HG03139 (cell line): ENCODE data around the gene RFXAP.
A peak's percentile ranks its signal among the peaks of the same experiment; 100 is the strongest.

Experiments
- ATAC-seq: cut with Tn5 transposase; IDR thresholded peaks from one replicate; pipeline ENCODE4 v1.9.1; 2021; ENCODE audit not compliant: unreplicated experiment

The RFXAP gene

DNA sequence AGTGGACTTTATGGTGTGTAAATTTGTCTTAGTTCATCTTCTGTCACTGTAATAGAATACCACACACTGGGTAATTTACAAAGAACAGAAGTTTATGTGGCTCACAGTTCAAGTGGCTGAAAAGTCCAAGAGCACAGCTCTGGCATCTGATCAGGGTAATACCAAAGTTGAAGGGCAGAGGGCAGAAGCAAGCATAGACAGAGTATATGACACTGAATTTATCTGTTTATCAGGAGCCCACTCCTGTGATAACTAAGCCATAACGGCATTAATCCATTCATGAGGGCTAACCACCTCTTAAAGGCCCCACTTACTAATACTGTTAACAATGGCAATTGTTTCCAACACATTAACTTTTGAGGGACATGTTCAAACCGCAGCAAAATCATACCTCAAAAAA, 4.0 kb upstream of the RFXAP start:
- no peak for ATAC-seq

DNA sequence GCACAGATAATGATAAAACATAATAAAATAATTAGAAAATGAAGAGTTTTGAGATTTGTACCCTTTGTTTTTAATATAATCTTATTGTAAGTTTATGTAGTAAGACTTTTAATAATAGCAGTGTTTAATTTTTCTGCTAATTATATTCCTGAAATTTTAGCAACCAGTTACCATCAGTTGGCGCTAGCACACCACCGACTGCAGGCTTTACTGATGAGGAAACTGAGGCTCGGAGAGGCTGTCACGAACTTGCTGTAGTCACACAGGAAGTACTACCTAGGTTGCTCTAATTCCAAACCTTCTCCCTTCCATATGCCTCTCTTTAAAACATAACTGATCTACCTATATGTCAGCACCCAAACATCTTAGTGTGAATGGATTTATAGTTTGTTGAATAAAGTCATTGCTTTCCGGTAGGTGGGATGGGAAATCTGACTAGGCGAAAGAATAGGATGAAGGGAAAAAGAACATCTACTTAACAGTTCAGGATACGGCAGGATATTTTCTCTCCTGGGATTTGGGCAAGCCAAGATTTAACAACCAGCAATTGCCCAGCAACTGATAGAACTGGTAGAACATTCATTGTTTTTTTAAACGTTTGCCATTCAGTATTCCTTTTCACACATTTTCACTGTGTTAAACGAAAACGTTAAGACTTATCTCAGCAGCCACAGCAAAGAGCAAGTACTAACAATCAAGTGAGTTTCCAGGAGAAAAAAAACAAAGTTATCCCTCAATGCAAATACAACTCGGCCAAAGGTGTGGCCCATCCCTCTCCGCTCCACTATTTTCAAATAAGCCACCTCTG, 822 bp upstream of the RFXAP start:
- ATAC-seq, result no peak

DNA sequence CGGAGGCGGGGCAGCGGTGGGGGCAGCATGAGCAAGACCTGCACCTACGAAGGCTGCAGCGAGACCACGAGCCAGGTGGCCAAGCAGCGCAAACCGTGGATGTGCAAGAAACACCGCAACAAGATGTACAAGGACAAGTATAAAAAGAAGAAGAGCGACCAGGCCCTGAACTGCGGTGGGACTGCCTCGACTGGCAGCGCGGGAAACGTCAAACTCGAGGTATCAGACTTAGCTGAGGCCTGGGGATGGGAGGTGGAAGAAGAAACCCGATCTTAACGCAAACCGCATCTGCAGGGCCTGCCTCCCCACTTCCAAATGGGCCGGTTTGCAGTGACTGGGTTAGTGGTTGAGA, 693 bp downstream of the RFXAP start:
- peak; percentile 11 for ATAC-seq

DNA sequence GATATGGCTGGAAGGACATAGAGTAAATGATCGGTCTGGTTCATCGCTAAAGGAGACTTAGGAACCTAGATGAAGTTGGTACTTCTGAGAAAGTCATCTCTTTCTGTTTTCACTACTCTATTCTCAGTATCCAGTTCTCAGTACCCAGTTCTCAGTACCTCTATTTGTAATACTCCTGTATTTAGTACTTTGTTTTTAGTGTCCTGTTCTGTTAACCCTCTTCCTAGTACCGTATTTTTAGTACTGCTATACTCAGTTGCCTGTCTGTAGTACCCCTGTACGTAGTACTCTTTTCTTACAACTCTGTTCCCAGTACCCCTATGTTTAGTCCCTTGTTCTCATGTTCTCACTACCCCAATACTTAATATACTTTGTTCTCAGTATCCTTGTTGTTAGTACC, 1.2 kb downstream of the RFXAP start:
- peak; percentile 32 for ATAC-seq

DNA sequence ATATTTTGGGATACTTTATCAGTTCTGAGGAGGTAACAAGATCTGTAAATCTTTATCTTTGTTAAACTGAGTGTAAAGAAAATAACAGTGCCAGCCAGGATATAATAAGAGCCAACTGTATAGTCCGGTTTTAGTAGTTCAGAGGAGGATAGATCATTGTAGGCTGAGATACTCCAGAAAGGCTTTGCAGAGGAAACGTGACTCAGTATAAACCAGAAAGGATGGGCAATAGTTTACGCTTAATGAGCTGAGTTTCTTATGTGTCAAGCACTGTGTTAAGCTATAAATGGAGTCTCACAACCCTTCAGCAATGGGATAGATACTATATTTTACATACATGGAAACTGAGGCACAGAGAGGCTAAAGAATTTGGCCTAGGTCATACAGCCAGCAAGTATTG, 3.8 kb downstream of the RFXAP start:
- ATAC-seq, result no peak

DNA sequence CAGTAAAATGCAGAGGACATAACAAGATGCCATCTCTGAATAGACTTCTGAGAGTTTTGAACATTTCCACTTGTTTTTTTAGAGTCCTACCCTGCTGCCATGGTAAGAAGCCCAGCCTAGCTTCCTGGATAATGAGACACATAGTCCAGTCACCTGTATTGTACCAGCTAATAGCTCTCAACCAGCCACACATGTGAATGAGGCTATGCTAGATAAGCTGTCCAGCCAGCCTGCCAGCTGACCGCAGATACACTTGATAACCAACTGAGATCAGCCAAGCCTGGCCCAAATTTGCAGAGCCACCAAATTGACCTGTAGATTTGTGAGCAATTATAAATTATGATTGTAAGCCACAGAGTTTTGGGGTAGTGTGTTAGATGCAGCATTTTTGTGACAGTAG, 10.7 kb downstream of the RFXAP start:
- no peak for ATAC-seq

DNA sequence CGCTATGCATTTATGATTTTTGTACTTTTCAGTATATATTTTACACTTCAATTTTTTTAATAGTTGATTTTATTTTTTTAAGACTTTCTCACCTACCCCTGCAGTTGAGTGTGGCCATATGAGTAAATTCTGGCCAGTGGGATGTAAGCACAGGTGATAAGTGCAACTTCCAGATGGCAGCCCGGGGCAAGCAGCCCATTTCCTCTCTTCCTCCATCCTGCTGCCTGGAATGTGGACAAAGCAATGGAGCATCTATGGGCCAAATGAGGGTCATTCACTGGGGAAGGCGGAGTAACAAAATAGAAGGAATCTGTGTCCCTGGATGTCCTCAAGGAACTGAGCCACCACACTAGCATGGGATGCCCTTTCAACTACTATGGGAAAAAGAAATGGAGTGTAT, 12.3 kb downstream of the RFXAP start:
- no peak for ATAC-seq

DNA sequence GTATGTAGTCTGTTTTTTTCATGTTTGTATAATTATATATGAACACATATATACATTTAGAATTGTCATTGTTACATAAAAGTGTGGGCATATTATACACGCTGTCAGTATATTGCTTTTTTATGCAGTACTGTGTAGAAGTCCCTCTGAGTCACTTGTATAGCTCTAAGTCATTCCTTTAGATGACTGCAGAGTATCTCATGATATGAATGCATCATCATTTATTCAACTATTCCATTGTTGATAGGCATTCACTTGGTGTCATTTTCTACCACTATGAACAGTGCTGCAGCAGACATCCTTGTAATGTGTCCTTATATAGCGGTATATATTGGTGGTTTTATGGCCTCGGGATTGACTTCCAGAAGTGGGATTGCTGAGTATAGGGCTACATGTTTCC, 15.3 kb downstream of the RFXAP start:
- ATAC-seq, result no peak

DNA sequence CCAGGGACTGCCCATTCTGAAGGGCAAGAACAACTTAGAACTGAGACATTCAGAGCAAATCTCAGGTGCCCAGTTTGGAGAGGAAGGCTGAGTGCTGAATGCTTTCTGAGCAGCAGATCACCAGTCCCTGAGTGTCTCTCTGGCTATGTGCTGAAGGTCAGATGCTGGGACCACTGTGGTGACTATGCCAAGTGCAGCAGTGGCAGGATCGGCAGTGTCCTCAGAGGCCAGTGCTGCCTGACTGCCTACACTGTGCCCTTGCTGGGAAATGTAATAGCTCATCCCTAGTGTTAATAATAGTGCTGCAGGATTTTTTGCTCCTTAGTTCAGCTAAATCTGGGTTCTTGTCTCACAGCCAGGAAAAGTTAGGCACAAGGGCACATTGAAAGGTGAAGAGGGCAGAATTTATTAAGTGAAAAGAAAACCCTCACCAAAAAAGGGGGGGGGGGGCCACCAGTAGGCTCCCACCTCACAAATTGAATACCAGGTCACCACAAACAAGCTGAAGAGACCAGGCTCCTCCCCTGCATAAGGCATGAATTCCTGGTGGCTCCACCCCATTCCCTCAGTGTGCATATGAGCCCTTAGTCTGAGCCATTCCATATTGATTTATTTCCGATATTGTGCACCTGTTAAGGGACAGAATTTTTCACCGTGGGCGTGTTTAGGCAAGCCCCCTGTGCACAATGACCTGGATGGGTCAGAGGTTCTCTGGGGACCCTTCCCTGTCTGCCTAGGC, 18.5 kb downstream of the RFXAP start:
- ATAC-seq, result no peak

DNA sequence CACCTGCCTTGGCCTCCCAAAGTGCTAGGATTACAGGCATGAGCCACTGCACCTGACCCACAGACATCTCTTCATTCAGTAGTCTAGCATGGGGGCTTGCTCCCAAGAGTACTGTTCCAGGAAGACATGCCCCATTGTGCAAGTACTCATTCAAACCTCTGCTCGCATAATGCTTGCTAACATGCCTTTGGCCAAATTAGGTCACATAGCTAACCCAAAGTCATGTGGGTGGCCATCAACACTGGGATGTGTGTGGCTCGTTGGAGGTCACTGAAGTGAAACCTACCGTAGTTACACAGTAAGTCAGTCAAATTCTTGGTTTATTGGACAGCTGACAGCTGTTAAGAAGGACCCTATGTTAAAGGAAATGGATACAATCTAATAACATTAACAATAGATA, 20.3 kb downstream of the RFXAP start:
- ATAC-seq, result no peak

DNA sequence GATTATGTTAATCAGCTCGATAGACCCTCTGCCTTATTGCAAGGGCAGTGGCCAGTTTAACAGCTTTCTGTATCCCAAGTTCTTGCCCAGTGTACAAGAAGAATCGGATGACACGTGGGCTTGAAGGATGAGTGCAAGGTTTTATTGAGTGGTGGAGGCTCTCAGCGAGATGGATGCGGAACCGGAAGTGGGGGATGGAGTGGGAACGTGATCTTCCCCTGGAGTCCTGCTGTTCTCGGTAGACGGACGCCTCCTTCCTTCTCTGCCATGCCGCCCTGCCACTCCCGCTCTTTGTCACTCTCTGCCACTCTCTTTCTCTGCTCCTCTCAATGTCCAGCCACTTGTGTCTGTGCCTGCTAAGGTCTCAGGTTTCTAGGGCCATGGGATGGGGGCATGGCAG, 21.0 kb downstream of the RFXAP start:
- ATAC-seq, result no peak

DNA sequence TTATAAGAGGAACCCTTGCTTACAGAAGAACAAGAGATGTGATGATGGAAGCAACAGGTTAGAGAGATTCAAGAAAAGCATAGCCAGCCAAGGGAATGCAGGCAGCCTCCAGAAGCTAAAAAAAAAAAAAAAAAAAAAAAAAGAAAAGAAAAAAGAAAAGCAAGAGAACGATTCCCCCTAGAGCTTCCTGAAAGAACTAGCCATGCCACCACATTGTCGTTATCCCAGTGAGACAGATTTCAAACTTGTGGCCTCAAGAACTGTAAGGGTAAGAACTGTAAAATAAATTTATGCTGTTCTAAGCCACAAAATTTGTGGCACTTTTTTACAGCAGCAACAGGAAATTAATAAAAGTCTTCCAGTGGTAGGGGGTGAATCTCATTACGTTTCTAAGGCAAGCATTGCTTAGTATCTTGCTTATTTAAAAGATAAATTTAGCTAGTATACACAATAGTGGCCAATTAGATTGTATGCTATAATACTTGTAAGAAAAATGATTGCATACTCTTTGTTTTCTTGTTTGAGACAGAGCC, 21.8 kb downstream of the RFXAP start:
- no peak for ATAC-seq

DNA sequence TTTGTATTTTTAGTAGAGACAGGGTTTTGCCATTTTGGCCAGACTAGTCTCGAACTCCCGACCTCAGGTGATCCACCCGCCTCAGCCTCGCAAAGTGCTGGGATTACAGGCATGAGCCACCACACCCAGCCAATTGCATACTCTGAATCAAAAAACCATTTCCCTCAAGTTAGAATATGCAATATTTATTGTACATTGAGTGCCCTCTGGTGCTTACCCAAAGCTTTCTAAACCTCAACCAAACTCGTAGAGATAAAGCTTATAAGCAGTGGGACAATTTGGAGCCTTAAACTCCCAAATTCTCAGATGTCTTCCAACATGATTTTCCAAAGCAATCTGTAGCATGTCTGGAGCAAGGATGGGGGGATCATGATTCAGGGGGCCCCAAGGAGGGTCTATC, 22.4 kb downstream of the RFXAP start:
- ATAC-seq, result no peak

DNA sequence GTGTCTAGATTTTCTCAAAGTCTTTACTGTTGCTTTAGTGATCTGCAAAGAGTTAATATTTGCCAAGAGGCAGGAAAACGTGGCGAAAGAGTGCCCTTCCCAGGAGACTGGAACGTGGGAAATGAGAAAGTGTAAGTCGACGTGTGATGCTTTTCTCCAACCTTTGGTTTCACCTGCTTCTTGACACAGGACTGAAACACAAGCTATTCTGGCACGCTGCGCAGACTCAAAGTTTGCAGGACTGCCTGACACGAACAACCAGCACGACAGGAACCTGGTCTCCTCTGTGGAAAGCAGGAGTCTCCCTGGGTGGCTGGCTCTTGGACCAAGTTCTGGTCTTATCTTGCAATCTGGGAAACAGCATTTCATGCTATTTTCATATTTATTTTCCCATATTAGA, 28.6 kb downstream of the RFXAP start:
- ATAC-seq, result no peak

DNA sequence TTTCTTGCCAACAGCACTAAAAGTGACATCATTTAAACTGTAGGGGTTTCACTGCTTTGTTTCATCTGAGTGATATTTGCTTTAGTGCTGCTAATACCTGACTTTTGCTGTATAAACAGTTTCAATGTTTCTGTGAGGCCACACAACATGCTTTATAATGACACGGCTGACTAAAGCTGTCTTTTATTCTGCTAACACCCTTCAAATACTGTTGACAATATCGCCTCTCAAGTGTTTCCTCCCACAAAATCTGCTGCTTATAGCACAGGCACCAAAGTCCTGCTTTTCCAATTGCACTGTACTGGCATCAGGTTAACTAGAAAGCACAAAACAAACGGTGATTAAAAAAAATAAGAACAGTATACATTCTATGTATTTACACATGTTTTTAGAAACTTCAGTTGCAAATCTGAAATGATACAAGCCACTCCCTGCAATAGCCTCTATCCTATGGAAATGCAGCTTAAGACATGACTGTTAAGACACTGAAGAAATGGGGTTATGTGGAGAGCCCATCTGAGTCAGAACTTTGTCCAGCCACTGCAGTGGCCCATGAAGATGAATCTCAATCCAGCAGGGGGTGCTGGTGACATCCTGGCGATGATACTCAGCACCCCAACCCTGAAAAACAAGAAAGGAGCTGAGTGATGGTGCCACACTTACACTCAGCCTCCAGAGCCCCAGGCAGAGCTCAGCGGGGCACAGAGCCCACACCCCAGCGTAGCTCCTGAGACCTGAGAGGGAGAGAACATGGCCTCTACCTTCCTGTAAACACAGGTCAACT, 29.4 kb downstream of the RFXAP start:
- peak; percentile 53 for ATAC-seq

DNA sequence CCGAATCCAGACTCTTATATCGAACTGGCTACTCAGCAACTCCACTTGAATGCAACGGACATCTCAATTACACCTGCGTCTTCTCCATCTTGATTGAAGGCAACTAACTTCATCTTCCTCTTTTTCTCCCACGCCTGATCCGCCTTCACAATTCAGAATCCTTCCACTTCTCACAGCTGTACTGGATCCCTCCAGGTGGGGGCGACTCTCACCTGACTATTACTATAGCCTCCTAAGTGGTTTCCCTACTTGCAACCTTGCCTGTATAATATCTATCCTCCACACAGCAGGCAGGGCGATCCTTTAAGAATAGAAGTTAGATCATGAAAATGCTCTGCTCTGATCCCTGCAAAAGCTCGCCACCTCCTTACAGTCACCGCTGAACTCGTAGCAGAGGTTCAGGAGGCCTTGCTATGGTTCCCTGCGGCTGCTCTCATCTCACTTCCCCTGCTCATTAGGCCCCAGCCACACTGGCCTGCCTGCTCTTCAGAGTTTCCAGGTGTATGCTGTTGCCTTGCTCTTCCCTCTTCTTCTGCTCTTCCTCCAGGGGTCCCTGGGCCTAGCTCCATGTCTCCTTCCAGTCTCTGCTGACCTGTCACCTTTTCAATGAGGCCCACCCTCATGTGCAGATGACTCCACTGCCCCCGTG, 31.9 kb downstream of the RFXAP start:
- ATAC-seq, result no peak

DNA sequence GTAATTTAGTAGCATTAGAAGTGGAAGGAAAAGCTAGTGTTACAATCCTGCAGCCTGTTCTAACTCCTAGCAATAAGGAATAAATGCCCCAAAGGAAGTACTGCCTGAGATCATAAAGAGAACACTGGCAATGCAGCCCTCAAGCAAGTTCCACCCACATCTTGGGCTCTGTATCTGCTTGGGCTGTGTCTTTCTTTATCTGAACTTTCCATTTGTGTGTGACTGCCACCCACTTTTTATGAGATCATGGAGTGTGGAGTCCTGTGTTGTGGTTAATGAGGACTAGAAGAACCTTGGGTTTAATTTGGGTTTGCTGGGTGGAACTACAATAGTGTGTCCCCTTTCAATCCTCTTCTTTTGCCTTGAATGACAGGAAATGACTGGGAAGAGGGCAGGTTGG, 38.2 kb downstream of the RFXAP start:
- ATAC-seq, result no peak

DNA sequence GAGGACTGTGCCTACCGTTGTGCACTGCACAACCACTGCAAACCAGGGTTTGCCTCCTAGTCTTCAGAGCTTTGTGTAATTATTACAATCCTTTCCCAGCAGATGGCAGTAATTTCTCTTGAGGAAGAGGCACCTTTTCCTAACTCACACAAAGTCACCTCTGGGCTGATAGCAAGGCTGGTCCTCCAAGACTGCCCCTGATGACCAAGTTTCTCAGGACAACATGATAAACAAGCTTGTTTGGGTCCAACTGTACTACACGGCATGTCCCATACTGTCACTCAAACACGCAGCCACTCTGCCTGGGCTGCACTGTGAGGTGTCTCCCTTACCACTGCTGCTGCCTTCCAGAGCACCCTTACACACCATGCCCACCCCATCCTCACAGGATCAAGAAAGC, 39.3 kb downstream of the RFXAP start:
- ATAC-seq, result peak; percentile 75

DNA sequence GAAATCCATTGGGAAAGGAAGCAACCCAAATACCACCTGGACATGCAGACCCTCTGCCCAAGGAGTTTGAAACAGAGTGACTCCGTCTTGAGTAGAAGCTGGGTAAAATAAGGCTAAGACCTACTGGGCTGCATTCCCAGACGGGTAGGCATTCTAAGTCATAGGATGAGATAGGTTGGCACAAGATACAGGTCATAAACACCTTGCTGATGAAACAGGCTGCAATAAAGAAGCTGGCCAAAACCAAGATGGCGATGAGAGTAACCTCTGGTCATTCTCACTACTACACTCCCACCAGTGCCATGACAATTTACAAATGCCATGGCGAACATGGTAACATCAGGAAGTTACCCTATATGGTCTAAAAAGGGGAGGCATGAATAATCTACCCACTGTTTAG, 40.2 kb downstream of the RFXAP start:
- ATAC-seq, result no peak

DNA sequence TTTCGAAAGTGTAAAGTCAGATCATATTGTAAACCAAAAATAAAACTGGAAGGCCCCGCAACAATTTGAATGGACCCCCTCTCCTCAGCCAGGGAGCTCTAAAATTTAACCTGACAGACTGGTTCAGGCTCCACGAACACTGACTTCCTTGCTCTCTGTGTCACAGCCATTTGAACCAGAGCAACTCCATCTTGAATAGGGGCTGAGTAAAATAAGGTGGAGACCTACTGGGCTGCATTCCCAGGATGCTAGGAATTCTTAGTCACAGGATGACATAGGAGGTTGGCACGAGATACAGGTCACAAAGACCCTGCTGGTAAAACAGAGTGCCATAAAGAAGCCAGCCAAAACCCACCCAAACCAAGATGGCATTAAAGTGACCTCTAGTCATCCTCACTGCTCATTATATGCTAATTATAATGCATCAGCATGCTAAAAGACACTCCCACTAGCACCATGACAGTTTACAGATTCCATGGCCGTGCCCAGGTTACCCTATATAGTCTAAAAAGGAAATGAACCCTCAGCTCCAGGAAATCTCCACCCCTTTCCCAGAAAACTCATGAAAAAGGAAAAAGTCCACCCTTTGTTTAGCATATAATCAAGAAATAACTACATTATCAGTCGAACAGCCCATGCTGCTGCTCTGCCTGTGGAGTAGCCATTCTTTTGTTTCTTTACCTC, 43.1 kb downstream of the RFXAP start:
- no peak for ATAC-seq

DNA sequence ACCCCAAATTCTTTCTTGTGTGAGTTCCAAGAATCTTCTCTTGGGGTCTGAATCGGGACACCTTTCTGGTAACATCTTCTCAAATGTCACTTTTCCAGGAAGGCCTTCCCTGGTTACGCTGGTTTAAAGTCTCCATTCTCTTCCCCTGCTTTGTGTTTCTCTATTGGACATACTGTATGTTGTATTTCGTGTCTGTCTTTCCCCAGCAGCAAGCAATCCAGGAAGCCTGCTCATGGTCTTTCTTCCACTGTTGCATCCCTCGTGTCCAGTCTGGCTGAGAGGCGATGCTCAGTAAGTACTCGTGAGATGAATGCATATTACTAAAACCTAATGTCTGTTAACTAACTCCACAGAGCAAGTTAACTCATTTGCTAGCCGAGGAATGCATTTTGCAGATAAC, 43.7 kb downstream of the RFXAP start:
- no peak for ATAC-seq
